ENCODE data around the gene DAB2IP.

The DAB2IP gene

GRCh38 chr9:121688146-121688680 lies 36.8 kb downstream of the DAB2IP start:
- TF ChIP-seq, protein P1, sequence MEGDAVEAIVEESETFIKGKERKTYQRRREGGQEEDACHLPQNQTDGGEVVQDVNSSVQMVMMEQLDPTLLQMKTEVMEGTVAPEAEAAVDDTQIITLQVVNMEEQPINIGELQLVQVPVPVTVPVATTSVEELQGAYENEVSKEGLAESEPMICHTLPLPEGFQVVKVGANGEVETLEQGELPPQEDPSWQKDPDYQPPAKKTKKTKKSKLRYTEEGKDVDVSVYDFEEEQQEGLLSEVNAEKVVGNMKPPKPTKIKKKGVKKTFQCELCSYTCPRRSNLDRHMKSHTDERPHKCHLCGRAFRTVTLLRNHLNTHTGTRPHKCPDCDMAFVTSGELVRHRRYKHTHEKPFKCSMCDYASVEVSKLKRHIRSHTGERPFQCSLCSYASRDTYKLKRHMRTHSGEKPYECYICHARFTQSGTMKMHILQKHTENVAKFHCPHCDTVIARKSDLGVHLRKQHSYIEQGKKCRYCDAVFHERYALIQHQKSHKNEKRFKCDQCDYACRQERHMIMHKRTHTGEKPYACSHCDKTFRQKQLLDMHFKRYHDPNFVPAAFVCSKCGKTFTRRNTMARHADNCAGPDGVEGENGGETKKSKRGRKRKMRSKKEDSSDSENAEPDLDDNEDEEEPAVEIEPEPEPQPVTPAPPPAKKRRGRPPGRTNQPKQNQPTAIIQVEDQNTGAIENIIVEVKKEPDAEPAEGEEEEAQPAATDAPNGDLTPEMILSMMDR (IDR thresholded peaks at IDR 0.05; ENCODE audit: insufficient read depth, low read depth, low read length, missing control alignments), result no peak
- no peak for DNase-seq (ENCODE audit: low read depth)
- no peak overlapping the region for H3K4me3 ChIP-seq (ENCODE audit: low read length)

DNA sequence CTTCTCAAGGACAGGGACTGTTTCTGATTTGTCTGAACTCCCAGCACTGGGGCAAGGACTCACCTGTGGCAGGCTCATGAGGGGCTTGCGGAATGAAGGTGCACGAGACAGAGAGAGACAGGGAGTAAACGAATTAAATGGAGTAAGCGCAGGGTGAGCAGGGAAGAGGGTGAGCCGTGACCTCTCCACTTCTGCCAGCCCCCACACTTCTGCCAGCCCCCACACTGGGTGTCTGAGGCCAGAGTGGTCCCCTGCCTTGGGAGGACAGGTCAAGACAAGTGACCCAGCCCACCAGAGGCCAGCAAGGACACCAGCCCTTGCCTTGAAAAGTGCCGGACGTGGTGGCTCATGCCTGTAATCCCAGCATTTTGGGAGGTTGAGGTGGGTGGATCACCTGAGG lies 37.2 kb downstream of the DAB2IP start:
- TF ChIP-seq, protein P1 (IDR thresholded peaks at IDR 0.05; ENCODE audit: insufficient read depth, low read depth, low read length, missing control alignments), result no peak
- no peak overlapping the region for H3K4me3 ChIP-seq (ENCODE audit: low read length)
- DNase-seq (ENCODE audit: low read depth), result no peak

DNA sequence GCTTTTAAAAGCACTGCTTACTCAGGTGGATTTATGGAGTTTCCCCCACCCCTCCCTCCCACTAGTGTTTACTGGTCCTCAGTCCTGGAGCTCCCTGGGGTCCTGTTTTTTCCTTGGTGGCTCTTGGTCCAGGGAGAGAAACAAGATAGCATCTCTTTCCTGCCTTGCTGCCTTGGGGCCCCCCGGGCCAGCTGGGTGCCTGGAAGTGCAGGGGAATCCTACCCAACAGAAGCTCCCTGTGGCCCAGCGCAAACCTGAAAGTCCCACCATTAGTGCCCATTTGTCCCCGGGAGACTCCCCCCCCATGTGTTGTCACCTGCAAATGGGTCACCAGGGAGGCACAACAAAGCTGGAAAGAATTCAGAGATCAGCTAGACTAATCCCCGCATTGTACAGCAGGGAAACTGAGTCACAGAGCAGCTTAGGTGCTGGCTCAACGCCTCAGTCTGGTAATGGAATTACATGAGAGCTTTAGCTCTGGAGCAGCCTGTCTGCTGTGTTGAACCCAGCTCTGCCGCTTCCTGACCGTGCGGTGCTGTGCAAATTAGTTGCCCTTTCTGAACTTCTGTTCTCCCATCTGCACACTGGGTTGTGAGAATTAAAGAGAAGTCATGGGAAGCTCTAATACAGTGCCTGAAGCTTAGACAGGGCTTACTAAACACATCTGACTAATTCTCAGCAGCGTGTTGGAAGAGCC lies 38.2 kb downstream of the DAB2IP start:
- H3K4me3 ChIP-seq (ENCODE audit: low read length), result no peak overlapping the region
- no peak for DNase-seq (ENCODE audit: low read depth)
- TF ChIP-seq, protein P1 (IDR thresholded peaks at IDR 0.05; ENCODE audit: insufficient read depth, low read depth, low read length, missing control alignments), result no peak

DNA sequence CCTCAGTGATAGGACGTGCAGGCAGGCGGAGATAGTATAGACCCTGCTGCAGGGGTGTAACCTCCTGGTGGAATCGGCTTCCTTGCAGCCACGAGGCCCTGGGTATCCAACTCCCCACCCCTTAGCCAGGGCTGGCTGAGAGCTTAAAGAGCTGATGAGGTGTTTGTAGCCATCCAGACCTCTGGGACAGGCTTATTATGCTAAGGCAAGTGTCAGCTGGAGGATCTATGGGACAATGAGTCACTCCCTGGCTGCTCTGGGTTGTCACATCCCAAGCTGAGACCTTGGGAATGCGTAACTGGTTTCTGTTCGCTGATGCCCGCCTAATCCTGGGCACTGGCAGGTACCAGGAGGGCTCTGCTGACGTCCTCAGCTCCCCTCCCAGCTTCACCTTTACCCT lies 38.9 kb downstream of the DAB2IP start:
- no peak for DNase-seq (ENCODE audit: low read depth)
- TF ChIP-seq, protein P1 (IDR thresholded peaks at IDR 0.05; ENCODE audit: insufficient read depth, low read depth, low read length, missing control alignments), result no peak
- no peak overlapping the region for H3K4me3 ChIP-seq (ENCODE audit: low read length)

GRCh38 chr9:121690766-121691165 lies 39.3 kb downstream of the DAB2IP start:
- DNase-seq (ENCODE audit: low read depth), result no peak
- TF ChIP-seq, protein P1 (IDR thresholded peaks at IDR 0.05; ENCODE audit: insufficient read depth, low read depth, low read length, missing control alignments), result no peak
- H3K4me3 ChIP-seq (ENCODE audit: low read length), result no peak overlapping the region

- no peak for DNase-seq (ENCODE audit: low read depth)
- H3K4me3 ChIP-seq (ENCODE audit: low read length), result no peak overlapping the region
- TF ChIP-seq, protein P1 (IDR thresholded peaks at IDR 0.05; ENCODE audit: insufficient read depth, low read depth, low read length, missing control alignments), result no peak
Measured at GRCh38 chr9:121691890-121692289, 40.5 kb downstream of the DAB2IP start.
